ENCODE data around the gene CAST. TPM values are rescaled to one million over a fixed set of nuclear protein-coding genes. Genes with fewer than 3 reads are reported as not detected.

The CAST gene
- total RNA-seq, 1 experiment from 2014 or later: 68.2 TPM

DNA sequence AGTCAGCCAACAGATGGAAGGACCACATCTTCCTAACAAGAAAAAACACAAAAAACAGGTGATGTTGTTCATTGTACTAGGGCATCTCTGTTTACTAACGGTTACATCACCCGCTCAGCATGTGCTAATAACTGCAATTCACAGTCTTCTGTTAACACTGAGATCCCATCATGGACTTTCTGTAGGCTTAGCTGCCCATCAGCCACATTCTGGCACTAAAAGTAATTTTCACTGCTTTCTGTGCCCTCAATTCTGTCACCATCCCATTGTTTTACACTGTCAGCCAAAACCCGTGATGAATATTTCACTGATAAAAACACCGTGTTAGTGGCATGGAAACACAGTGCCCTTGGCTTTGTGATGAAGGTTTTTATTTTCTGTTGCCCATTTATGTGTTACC is 64.6 kb downstream of the CAST start:
- no peaks in the 10 kb centered on the region for H3K9me3 ChIP-seq (ENCODE audit: low read length)
- no peak overlapping the region for H3K4me2 ChIP-seq (ENCODE audit: low read depth, low read length, poor library complexity, severe bottlenecking)
- H3K27ac ChIP-seq (ENCODE audit: low read length): no peak overlapping the region
- no peaks in the 10 kb centered on the region for H3K27me3 ChIP-seq (ENCODE audit: low read length)
- H3K4me1 ChIP-seq (ENCODE audit: low read length): peaks cover 8% of the 10 kb centered on the region
- H3K9ac ChIP-seq (ENCODE audit: low read length): no peak overlapping the region
- no peaks in the 10 kb centered on the region for H4K20me1 ChIP-seq (ENCODE audit: insufficient read depth, low read depth, low read length)
- peaks cover 35% of the 10 kb centered on the region for H3K79me2 ChIP-seq (ENCODE audit: low read length)
- no peaks in the 10 kb centered on the region for H3K9me2 ChIP-seq (replicated peaks; ENCODE audit: insufficient read depth, low read length)
- no peak overlapping the region for H2AFZ ChIP-seq (ENCODE audit: low read length)
- DNase-seq: no peak
- no peak overlapping the region for H3K4me3 ChIP-seq (ENCODE audit: low read length)
- H3K36me3 ChIP-seq (ENCODE audit: insufficient read depth, low read length): 0 out of 2 replicates have a peak, but pooled peaks cover 3% of the 10 kb centered on the region

GRCh38 chr5:96729156-96729555 is 67.0 kb downstream of the CAST start:
- H4K20me1 ChIP-seq (ENCODE audit: insufficient read depth, low read depth, low read length): no peaks in the 10 kb centered on the region
- no peak overlapping the region for H2AFZ ChIP-seq (ENCODE audit: low read length)
- H3K4me3 ChIP-seq (ENCODE audit: low read length): no peak overlapping the region
- peaks cover 14% of the 10 kb centered on the region for H3K4me1 ChIP-seq (ENCODE audit: low read length)
- no peak overlapping the region for H3K9ac ChIP-seq (ENCODE audit: low read length)
- H3K9me3 ChIP-seq (ENCODE audit: low read length): no peaks in the 10 kb centered on the region
- no peak for DNase-seq
- no peak overlapping the region for H3K27ac ChIP-seq (ENCODE audit: low read length)
- H3K9me2 ChIP-seq (replicated peaks; ENCODE audit: insufficient read depth, low read length): no peaks in the 10 kb centered on the region
- H3K4me2 ChIP-seq (ENCODE audit: low read depth, low read length, poor library complexity, severe bottlenecking): no peak overlapping the region
- 0 out of 2 replicates have a peak, but pooled peaks cover 8% of the 10 kb centered on the region for H3K36me3 ChIP-seq (ENCODE audit: insufficient read depth, low read length)
- no peaks in the 10 kb centered on the region for H3K27me3 ChIP-seq (ENCODE audit: low read length)
- H3K79me2 ChIP-seq (ENCODE audit: low read length): peaks cover 34% of the 10 kb centered on the region

GRCh38 chr5:96730586-96730985 is 68.4 kb downstream of the CAST start:
- no peak for DNase-seq
- H3K27me3 ChIP-seq (ENCODE audit: low read length): no peaks in the 10 kb centered on the region
- H3K4me1 ChIP-seq (ENCODE audit: low read length): peaks cover 21% of the 10 kb centered on the region
- no peak overlapping the region for H2AFZ ChIP-seq (ENCODE audit: low read length)
- H3K9me3 ChIP-seq (ENCODE audit: low read length): no peaks in the 10 kb centered on the region
- no peaks in the 10 kb centered on the region for H3K9me2 ChIP-seq (replicated peaks; ENCODE audit: insufficient read depth, low read length)
- H3K9ac ChIP-seq (ENCODE audit: low read length): no peak overlapping the region
- H3K36me3 ChIP-seq (ENCODE audit: insufficient read depth, low read length): 0 out of 2 replicates have a peak, but pooled peaks cover 8% of the 10 kb centered on the region
- H3K4me2 ChIP-seq (ENCODE audit: low read depth, low read length, poor library complexity, severe bottlenecking): no peak overlapping the region
- H4K20me1 ChIP-seq (ENCODE audit: insufficient read depth, low read depth, low read length): no peaks in the 10 kb centered on the region
- no peak overlapping the region for H3K4me3 ChIP-seq (ENCODE audit: low read length)
- H3K27ac ChIP-seq (ENCODE audit: low read length): no peak overlapping the region
- peaks cover 39% of the 10 kb centered on the region for H3K79me2 ChIP-seq (ENCODE audit: low read length)

DNA sequence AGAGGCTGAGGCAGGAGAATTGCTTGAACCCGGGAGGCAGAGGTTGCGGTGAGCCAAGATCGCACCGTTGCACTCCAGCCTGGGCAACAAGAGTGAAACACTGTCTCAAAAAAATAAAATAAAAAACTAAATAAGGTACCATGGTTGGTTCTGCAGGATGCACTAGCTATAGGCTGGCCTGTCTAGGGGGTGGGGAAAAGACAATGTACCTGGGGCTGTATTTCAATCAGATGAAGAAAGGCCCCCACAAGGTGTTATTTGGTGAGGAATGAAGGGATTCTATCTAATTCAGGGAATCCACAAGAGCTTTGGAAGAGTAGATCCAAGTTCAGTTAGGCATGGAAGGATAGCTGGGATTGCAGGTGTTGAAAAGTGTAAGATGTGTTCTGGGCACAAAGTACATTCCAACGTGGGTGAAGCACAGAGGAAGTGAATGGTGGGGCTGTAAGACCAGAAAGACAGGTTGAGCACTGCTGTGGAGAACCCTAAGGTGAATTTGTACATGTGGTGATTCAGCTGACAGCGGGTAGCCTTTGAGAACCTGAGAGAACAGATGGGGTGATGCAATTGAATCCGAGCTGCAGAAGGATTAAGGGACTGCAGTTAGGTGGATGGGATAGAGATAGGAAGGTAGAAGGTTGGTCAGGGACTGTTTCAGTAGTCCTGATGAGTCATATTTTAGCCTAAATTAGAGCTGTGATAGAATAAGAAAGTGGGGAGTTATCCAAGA is 71.8 kb downstream of the CAST start:
- Histone ChIP-seq H3K4me2 (ENCODE audit: low read depth, low read length, poor library complexity, severe bottlenecking) (peak overlapping the region; percentile 53), H3K36me3 (ENCODE audit: insufficient read depth, low read length) (peaks cover 12% of the 10 kb centered on the region; the same call in 1 of the 2 replicates)

GRCh38 chr5:96734871-96735325 is 72.7 kb downstream of the CAST start:
- H3K27ac ChIP-seq (ENCODE audit: low read length): peak overlapping the region; percentile 52
- peak overlapping the region; percentile 53 for H3K4me2 ChIP-seq (ENCODE audit: low read depth, low read length, poor library complexity, severe bottlenecking)
- DNase-seq: peak; percentile 45
- H3K79me2 ChIP-seq (ENCODE audit: low read length): peaks cover 25% of the 10 kb centered on the region
- H3K4me1 ChIP-seq (ENCODE audit: low read length): peaks cover 19% of the 10 kb centered on the region
- peaks cover 12% of the 10 kb centered on the region; the same call in 1 of the 2 replicates for H3K36me3 ChIP-seq (ENCODE audit: insufficient read depth, low read length)
- H3K27me3 ChIP-seq (ENCODE audit: low read length): no peaks in the 10 kb centered on the region
- no peaks in the 10 kb centered on the region for H4K20me1 ChIP-seq (ENCODE audit: insufficient read depth, low read depth, low read length)
- H3K9ac ChIP-seq (ENCODE audit: low read length): no peak overlapping the region; the same call in 1 of the 2 replicates
- H3K4me3 ChIP-seq (ENCODE audit: low read length): peak overlapping the region; percentile 14; the same call in 1 of the 2 replicates
- no peaks in the 10 kb centered on the region for H3K9me2 ChIP-seq (replicated peaks; ENCODE audit: insufficient read depth, low read length)
- no peaks in the 10 kb centered on the region for H3K9me3 ChIP-seq (ENCODE audit: low read length)
- no peak overlapping the region for H2AFZ ChIP-seq (ENCODE audit: low read length)

More for the DNA sequence above, 71.8 kb downstream of the CAST start:
- no peak overlapping the region for H2AFZ ChIP-seq (ENCODE audit: low read length)
- H3K9me2 ChIP-seq (replicated peaks; ENCODE audit: insufficient read depth, low read length): no peaks in the 10 kb centered on the region
- H3K27me3 ChIP-seq (ENCODE audit: low read length): no peaks in the 10 kb centered on the region
- H3K4me3 ChIP-seq (ENCODE audit: low read length): no peak overlapping the region
- H3K79me2 ChIP-seq (ENCODE audit: low read length): peaks cover 25% of the 10 kb centered on the region
- DNase-seq: no peak
- H3K9ac ChIP-seq (ENCODE audit: low read length): peak overlapping the region; percentile 18; the same call in 1 of the 2 replicates
- no peaks in the 10 kb centered on the region for H3K9me3 ChIP-seq (ENCODE audit: low read length)
- H3K4me1 ChIP-seq (ENCODE audit: low read length): peaks cover 19% of the 10 kb centered on the region
- H3K27ac ChIP-seq (ENCODE audit: low read length): peak overlapping the region; percentile 52
- H4K20me1 ChIP-seq (ENCODE audit: insufficient read depth, low read depth, low read length): no peaks in the 10 kb centered on the region

DNA sequence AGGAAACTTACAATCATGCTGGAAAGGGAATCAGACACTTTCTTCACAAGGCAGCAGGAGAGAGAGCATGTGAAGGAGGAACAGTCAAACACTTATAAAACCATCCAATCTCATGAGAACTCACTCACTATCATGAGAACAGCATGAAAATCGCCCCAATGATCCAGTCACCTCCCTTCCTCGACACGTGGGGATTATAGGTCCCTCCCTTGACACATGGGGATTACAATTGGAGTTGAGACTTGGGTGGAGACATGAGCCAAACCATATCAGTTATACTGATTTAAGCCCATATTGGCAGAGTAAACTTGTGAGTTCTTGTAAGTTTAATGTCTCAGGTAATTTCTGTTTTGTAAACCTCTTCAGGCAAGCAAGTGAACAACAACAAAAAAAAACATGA is 74.8 kb downstream of the CAST start:
- Histone ChIP-seq H3K4me1 (ENCODE audit: low read length) (peaks cover 19% of the 10 kb centered on the region), H3K9me2 (replicated peaks; ENCODE audit: insufficient read depth, low read length) (no peaks in the 10 kb centered on the region), H3K9me3 (ENCODE audit: low read length) (no peaks in the 10 kb centered on the region), H3K27ac (ENCODE audit: low read length) (no peak overlapping the region), H3K79me2 (ENCODE audit: low read length) (peaks cover 22% of the 10 kb centered on the region), H3K27me3 (ENCODE audit: low read length) (no peaks in the 10 kb centered on the region), H4K20me1 (ENCODE audit: insufficient read depth, low read depth, low read length) (no peaks in the 10 kb centered on the region), H2AFZ (ENCODE audit: low read length) (no peak overlapping the region), H3K4me2 (ENCODE audit: low read depth, low read length, poor library complexity, severe bottlenecking) (no peak overlapping the region), H3K4me3 (ENCODE audit: low read length) (no peak overlapping the region), H3K36me3 (ENCODE audit: insufficient read depth, low read length) (peaks cover 9% of the 10 kb centered on the region; the same call in 1 of the 2 replicates), H3K9ac (ENCODE audit: low read length) (no peak overlapping the region)
- DNase-seq: no peak

DNA sequence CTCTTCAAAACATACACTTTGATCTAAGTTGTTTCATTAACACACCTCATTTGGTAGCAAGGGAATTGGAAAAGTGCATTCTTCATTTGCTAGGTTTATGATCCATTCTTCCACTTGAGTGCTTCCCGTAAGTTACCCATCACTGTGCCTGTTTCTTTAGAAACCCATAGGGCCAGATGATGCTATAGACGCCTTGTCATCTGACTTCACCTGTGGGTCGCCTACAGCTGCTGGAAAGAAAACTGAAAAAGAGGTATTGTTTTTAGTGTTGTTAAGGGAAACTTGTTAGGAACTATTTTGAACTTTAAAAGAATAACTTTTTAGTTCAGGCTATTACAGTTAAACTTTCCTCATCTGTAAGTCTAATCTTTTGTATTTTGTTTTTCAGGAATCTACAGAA is 78.9 kb downstream of the CAST start:
- Histone ChIP-seq H3K27me3 (ENCODE audit: low read length) (no peaks in the 10 kb centered on the region), H3K36me3 (ENCODE audit: insufficient read depth, low read length) (peaks cover 9% of the 10 kb centered on the region; the same call in 1 of the 2 replicates), H3K9me3 (ENCODE audit: low read length) (no peaks in the 10 kb centered on the region), H3K27ac (ENCODE audit: low read length) (no peak overlapping the region), H3K9ac (ENCODE audit: low read length) (no peak overlapping the region), H3K4me1 (ENCODE audit: low read length) (no peaks in the 10 kb centered on the region), H2AFZ (ENCODE audit: low read length) (no peak overlapping the region), H3K79me2 (ENCODE audit: low read length) (no peaks in the 10 kb centered on the region), H3K4me2 (ENCODE audit: low read depth, low read length, poor library complexity, severe bottlenecking) (no peak overlapping the region), H3K9me2 (replicated peaks; ENCODE audit: insufficient read depth, low read length) (no peaks in the 10 kb centered on the region), H4K20me1 (ENCODE audit: insufficient read depth, low read depth, low read length) (no peaks in the 10 kb centered on the region), H3K4me3 (ENCODE audit: low read length) (no peak overlapping the region)
- no peak for DNase-seq

- Histone ChIP-seq H3K27ac (ENCODE audit: low read length) (no peak overlapping the region), H3K4me1 (ENCODE audit: low read length) (no peaks in the 10 kb centered on the region), H3K36me3 (ENCODE audit: insufficient read depth, low read length) (peaks cover 9% of the 10 kb centered on the region; the same call in 1 of the 2 replicates), H3K9me2 (replicated peaks; ENCODE audit: insufficient read depth, low read length) (no peaks in the 10 kb centered on the region), H3K79me2 (ENCODE audit: low read length) (no peaks in the 10 kb centered on the region), H3K27me3 (ENCODE audit: low read length) (no peaks in the 10 kb centered on the region), H3K9me3 (ENCODE audit: low read length) (no peaks in the 10 kb centered on the region), H2AFZ (ENCODE audit: low read length) (no peak overlapping the region), H3K4me2 (ENCODE audit: low read depth, low read length, poor library complexity, severe bottlenecking) (no peak overlapping the region), H3K4me3 (ENCODE audit: low read length) (no peak overlapping the region), H3K9ac (ENCODE audit: low read length) (no peak overlapping the region), H4K20me1 (ENCODE audit: insufficient read depth, low read depth, low read length) (no peaks in the 10 kb centered on the region)
- DNase-seq: no peak
Observed at GRCh38 chr5:96741891-96742309, 79.7 kb downstream of the CAST start.

Data from Karpas-422 (cell line).